GM23338 (cell line): ENCODE measurements around the gene RBM14. TPM values are rescaled to one million over a fixed set of nuclear protein-coding genes. Genes with fewer than 3 reads are reported as not detected.

Source experiments
- ATAC-seq: fragments of 200-7000 bp; cut with Tn5 transposase; 3 replicates; pipeline ENCODE4 v1.9.1; 2020
- DNase-seq: peaks from one replicate; pipeline ENCODE4 v3.0.0-alpha.2; 2015; ENCODE audit warnings: low spot score
- H2AFZ ChIP-seq: fragments of 200-600 bp; sonication (generic); 2 replicates; pipeline ENCODE4 v1.8.0; 2016; ENCODE audit warnings: antibody characterized with exemption, mild to moderate bottlenecking, moderate library complexity
- H3F3A ChIP-seq: fragments of 200-600 bp; sonication (generic); replicated peaks from 2 replicates; pipeline ENCODE4 v1.8.0; 2017; ENCODE audit warnings: antibody characterized with exemption, mixed run types, low read depth
- H3K27ac ChIP-seq: fragments of 200-600 bp; sonication (generic); 2 replicates; pipeline ENCODE4 v1.6.1; 2016; ENCODE audit warnings: low read depth
- H3K27me3 ChIP-seq: fragments of 200-600 bp; sonication (generic); 2 replicates; pipeline ENCODE4 v1.8.0; 2016; ENCODE audit warnings: mild to moderate bottlenecking, mixed run types, moderate library complexity; ENCODE audit not compliant: insufficient read depth
- H3K36me3 ChIP-seq: fragments of 200-600 bp; sonication (generic); 2 replicates; pipeline ENCODE4 v1.8.0; 2016; ENCODE audit warnings: mild to moderate bottlenecking; ENCODE audit not compliant: insufficient read depth
- H3K4me1 ChIP-seq: fragments of 200-600 bp; sonication (generic); 2 replicates; pipeline ENCODE4 v1.8.0; 2016; ENCODE audit warnings: mild to moderate bottlenecking, moderate library complexity; ENCODE audit not compliant: insufficient read depth
- H3K4me2 ChIP-seq: fragments of 200-600 bp; sonication (generic); 2 replicates; pipeline ENCODE4 v1.7.1; 2017; ENCODE audit warnings: mixed run types
- H3K4me3 ChIP-seq: fragments of 200-600 bp; sonication (generic); 2 replicates; pipeline ENCODE4 v1.6.1; 2016; ENCODE audit warnings: mixed run types
- H3K79me2 ChIP-seq: fragments of 200-600 bp; sonication (generic); replicated peaks from 2 replicates; pipeline ENCODE4 v1.8.0; 2017; ENCODE audit warnings: mild to moderate bottlenecking; ENCODE audit not compliant: insufficient read depth
- H3K9me2 ChIP-seq: fragments of 200-600 bp; sonication (generic); 2 replicates; pipeline ENCODE4 v1.8.0; 2017; ENCODE audit not compliant: insufficient read depth
- H4K20me1 ChIP-seq: fragments of 200-600 bp; sonication (generic); replicated peaks from 2 replicates; pipeline ENCODE4 v1.8.0; 2017; ENCODE audit warnings: mild to moderate bottlenecking; ENCODE audit not compliant: insufficient read depth
- H3K27ac Mint-ChIP-seq: 2 replicates; pipeline ENCODE4 v1.8.0; 2020; ENCODE audit warnings: inconsistent platforms, mild to moderate bottlenecking, moderate library complexity, mixed read lengths
- H3K27me3 Mint-ChIP-seq: 3 replicates; pipeline ENCODE4 v1.8.0; 2022; ENCODE audit warnings: low read depth, mild to moderate bottlenecking, moderate library complexity, mixed read lengths, inconsistent platforms; ENCODE audit not compliant: insufficient read depth, poor library complexity
- H3K36me3 Mint-ChIP-seq: 3 replicates; pipeline ENCODE4 v1.8.0; 2021; ENCODE audit warnings: low read depth, mild to moderate bottlenecking, inconsistent platforms, moderate library complexity, mixed read lengths
- H3K4me1 Mint-ChIP-seq: 3 replicates; pipeline ENCODE4 v1.8.0; 2020; ENCODE audit warnings: mild to moderate bottlenecking, inconsistent platforms, mixed read lengths
- H3K4me3 Mint-ChIP-seq: 3 replicates; pipeline ENCODE4 v1.8.0; 2021; ENCODE audit warnings: moderate library complexity, mild to moderate bottlenecking, inconsistent platforms, mixed read lengths
- H3K9me3 Mint-ChIP-seq: 3 replicates; pipeline ENCODE4 v1.8.0; 2020; ENCODE audit warnings: moderate library complexity, mild to moderate bottlenecking, inconsistent platforms, mixed read lengths
- CREB1 ChIP-seq: fragments of 250-450 bp; sonication (Bioruptor Pico); IDR thresholded peaks from 2 replicates; pipeline ENCODE4 v1.5.0; 2020; ENCODE audit warnings: low read depth, mild to moderate bottlenecking, moderate library complexity
- EZH2 ChIP-seq: fragments of 200-600 bp; sonication (generic); IDR thresholded peaks from one replicate; pipeline ENCODE4 v1.8.0; 2017; ENCODE audit warnings: antibody characterized with exemption, mild to moderate bottlenecking, low read depth; ENCODE audit not compliant: unreplicated experiment
- EZH2phosphoT487 ChIP-seq: fragments of 200-600 bp; sonication (generic); IDR thresholded peaks from one replicate; pipeline ENCODE4 v1.8.1; 2018; ENCODE audit warnings: antibody characterized with exemption; ENCODE audit not compliant: unreplicated experiment
- JUNB ChIP-seq: IDR thresholded peaks from one replicate; pipeline ENCODE4 v1.6.1; 2016; ENCODE audit warnings: antibody characterized with exemption; ENCODE audit not compliant: unreplicated experiment
- POLR2AphosphoS5 ChIP-seq: IDR thresholded peaks from 2 replicates; pipeline ENCODE4 v1.6.1; 2016; ENCODE audit warnings: antibody characterized with exemption, low read depth
- STAT1 ChIP-seq: IDR thresholded peaks from one replicate; pipeline ENCODE4 v1.6.1; 2016; ENCODE audit warnings: antibody characterized with exemption; ENCODE audit not compliant: unreplicated experiment
- ZNF114 ChIP-seq: fragments of 250-450 bp; sonication (Bioruptor Pico); IDR thresholded peaks from 2 replicates; pipeline ENCODE4 v1.5.0; 2020; ENCODE audit warnings: mild to moderate bottlenecking, moderate library complexity
- ZNF331 ChIP-seq: fragments of 250-450 bp; sonication (Bioruptor Pico); IDR thresholded peaks from 2 replicates; pipeline ENCODE4 v1.5.0; 2020; ENCODE audit warnings: low read depth, mild to moderate bottlenecking, moderate library complexity
- polyA plus RNA-seq: library from polyadenylated mRNA; unstranded; fragments of >200 nt; fragmentation: Nextera tagmentation; extraction: Ambion mirVana; gene quantifications from 2 replicates; pipeline ENCODE4 v1.2.1, GENCODE V29; 2016
- total RNA-seq: library from RNA; depleted of rRNA; stranded (reverse); fragments of >200 nt; shearing (Covaris generic); gene quantifications from 2 replicates; pipeline ENCODE4 v1.2.3, GENCODE V29; 2014
- TF ChIP-seq, protein P1 (sequence below): IDR thresholded peaks from one replicate; pipeline ENCODE4 v1.6.1; 2018; ENCODE audit warnings: antibody characterized with exemption; ENCODE audit not compliant: unreplicated experiment
- TF ChIP-seq, protein P2 (sequence below): IDR thresholded peaks from 2 replicates; pipeline ENCODE4 v1.6.1; 2016; ENCODE audit warnings: antibody characterized with exemption
- TF ChIP-seq, protein P3 (sequence below): fragments of 250-450 bp; sonication (Bioruptor Pico); IDR thresholded peaks from 2 replicates; pipeline ENCODE4 v1.5.0; 2020; ENCODE audit warnings: mild to moderate bottlenecking, moderate library complexity

RBM14 gene
- total and polyA plus RNA-seq, 2 experiments from 2014 or later: 45.4 to 83.5 TPM

DNA sequence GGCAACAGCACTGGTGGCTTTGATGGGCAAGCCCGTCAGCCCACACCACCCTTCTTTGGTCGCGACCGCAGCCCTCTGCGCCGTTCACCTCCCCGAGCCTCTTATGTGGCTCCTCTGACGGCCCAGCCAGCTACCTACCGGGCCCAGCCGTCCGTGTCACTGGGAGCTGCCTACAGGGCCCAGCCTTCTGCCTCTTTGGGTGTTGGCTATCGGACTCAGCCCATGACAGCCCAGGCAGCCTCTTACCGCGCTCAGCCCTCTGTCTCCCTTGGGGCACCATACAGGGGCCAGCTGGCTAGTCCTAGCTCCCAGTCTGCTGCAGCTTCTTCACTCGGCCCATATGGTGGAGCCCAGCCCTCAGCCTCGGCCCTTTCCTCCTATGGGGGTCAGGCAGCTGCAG lies 8.0 kb downstream of the RBM14 start (continued):
- TF ChIP-seq ZNF114 (CRISPR knock-in tag) (no peak), CREB1 (CRISPR knock-in tag) (no peak), ZNF331 (no peak), JUNB (no peak), POLR2AphosphoS5 (no peak), STAT1 (no peak)
- TF ChIP-seq, protein P1, sequence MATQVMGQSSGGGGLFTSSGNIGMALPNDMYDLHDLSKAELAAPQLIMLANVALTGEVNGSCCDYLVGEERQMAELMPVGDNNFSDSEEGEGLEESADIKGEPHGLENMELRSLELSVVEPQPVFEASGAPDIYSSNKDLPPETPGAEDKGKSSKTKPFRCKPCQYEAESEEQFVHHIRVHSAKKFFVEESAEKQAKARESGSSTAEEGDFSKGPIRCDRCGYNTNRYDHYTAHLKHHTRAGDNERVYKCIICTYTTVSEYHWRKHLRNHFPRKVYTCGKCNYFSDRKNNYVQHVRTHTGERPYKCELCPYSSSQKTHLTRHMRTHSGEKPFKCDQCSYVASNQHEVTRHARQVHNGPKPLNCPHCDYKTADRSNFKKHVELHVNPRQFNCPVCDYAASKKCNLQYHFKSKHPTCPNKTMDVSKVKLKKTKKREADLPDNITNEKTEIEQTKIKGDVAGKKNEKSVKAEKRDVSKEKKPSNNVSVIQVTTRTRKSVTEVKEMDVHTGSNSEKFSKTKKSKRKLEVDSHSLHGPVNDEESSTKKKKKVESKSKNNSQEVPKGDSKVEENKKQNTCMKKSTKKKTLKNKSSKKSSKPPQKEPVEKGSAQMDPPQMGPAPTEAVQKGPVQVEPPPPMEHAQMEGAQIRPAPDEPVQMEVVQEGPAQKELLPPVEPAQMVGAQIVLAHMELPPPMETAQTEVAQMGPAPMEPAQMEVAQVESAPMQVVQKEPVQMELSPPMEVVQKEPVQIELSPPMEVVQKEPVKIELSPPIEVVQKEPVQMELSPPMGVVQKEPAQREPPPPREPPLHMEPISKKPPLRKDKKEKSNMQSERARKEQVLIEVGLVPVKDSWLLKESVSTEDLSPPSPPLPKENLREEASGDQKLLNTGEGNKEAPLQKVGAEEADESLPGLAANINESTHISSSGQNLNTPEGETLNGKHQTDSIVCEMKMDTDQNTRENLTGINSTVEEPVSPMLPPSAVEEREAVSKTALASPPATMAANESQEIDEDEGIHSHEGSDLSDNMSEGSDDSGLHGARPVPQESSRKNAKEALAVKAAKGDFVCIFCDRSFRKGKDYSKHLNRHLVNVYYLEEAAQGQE: no peak

DNA sequence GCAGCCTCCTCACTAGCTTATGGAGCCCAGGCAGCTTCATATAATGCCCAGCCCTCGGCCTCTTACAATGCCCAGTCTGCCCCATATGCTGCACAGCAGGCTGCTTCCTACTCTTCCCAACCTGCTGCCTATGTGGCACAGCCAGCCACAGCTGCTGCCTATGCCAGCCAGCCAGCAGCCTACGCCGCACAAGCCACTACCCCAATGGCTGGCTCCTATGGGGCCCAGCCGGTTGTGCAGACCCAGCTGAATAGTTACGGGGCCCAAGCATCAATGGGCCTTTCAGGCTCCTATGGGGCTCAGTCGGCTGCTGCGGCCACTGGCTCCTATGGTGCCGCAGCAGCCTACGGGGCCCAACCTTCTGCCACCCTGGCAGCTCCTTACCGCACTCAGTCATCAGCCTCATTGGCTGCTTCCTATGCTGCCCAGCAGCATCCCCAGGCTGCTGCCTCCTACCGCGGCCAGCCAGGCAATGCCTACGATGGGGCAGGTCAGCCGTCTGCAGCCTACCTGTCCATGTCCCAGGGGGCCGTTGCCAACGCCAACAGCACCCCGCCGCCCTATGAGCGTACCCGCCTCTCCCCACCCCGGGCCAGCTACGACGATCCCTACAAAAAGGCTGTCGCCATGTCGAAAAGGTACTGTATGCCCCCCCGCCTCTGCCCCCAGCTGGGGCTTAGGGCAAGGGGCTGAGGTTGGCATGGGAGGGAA lies 8.8 kb downstream of the RBM14 start:
- TF ChIP-seq JUNB (no peak), ZNF114 (CRISPR knock-in tag) (no peak), ZNF331 (no peak), CREB1 (CRISPR knock-in tag) (no peak), EZH2 (no peak), EZH2phosphoT487 (no peak)
- TF ChIP-seq, protein P2, sequence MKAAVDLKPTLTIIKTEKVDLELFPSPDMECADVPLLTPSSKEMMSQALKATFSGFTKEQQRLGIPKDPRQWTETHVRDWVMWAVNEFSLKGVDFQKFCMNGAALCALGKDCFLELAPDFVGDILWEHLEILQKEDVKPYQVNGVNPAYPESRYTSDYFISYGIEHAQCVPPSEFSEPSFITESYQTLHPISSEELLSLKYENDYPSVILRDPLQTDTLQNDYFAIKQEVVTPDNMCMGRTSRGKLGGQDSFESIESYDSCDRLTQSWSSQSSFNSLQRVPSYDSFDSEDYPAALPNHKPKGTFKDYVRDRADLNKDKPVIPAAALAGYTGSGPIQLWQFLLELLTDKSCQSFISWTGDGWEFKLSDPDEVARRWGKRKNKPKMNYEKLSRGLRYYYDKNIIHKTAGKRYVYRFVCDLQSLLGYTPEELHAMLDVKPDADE: no peak
- TF ChIP-seq, protein P3, sequence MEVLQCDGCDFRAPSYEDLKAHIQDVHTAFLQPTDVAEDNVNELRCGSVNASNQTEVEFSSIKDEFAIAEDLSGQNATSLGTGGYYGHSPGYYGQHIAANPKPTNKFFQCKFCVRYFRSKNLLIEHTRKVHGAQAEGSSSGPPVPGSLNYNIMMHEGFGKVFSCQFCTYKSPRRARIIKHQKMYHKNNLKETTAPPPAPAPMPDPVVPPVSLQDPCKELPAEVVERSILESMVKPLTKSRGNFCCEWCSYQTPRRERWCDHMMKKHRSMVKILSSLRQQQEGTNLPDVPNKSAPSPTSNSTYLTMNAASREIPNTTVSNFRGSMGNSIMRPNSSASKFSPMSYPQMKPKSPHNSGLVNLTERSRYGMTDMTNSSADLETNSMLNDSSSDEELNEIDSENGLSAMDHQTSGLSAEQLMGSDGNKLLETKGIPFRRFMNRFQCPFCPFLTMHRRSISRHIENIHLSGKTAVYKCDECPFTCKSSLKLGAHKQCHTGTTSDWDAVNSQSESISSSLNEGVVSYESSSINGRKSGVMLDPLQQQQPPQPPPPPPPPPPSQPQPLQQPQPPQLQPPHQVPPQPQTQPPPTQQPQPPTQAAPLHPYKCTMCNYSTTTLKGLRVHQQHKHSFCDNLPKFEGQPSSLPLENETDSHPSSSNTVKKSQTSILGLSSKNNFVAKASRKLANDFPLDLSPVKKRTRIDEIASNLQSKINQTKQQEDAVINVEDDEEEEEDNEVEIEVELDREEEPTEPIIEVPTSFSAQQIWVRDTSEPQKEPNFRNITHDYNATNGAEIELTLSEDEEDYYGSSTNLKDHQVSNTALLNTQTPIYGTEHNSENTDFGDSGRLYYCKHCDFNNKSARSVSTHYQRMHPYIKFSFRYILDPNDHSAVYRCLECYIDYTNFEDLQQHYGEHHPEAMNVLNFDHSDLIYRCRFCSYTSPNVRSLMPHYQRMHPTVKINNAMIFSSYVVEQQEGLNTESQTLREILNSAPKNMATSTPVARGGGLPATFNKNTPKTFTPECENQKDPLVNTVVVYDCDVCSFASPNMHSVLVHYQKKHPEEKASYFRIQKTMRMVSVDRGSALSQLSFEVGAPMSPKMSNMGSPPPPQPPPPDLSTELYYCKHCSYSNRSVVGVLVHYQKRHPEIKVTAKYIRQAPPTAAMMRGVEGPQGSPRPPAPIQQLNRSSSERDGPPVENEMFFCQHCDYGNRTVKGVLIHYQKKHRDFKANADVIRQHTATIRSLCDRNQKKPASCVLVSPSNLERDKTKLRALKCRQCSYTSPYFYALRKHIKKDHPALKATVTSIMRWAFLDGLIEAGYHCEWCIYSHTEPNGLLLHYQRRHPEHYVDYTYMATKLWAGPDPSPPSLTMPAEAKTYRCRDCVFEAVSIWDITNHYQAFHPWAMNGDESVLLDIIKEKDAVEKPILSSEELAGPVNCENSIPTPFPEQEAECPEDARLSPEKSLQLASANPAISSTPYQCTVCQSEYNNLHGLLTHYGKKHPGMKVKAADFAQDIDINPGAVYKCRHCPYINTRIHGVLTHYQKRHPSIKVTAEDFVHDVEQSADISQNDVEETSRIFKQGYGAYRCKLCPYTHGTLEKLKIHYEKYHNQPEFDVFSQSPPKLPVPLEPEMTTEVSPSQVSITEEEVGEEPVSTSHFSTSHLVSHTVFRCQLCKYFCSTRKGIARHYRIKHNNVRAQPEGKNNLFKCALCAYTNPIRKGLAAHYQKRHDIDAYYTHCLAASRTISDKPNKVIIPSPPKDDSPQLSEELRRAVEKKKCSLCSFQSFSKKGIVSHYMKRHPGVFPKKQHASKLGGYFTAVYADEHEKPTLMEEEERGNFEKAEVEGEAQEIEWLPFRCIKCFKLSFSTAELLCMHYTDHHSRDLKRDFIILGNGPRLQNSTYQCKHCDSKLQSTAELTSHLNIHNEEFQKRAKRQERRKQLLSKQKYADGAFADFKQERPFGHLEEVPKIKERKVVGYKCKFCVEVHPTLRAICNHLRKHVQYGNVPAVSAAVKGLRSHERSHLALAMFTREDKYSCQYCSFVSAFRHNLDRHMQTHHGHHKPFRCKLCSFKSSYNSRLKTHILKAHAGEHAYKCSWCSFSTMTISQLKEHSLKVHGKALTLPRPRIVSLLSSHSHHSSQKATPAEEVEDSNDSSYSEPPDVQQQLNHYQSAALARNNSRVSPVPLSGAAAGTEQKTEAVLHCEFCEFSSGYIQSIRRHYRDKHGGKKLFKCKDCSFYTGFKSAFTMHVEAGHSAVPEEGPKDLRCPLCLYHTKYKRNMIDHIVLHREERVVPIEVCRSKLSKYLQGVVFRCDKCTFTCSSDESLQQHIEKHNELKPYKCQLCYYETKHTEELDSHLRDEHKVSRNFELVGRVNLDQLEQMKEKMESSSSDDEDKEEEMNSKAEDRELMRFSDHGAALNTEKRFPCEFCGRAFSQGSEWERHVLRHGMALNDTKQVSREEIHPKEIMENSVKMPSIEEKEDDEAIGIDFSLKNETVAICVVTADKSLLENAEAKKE: no peak

More for the DNA sequence above, 8.8 kb downstream of the RBM14 start:
- Histone ChIP-seq H3K36me3 (peaks cover 48% of the 10 kb centered on the region), H4K20me1 (peaks cover 82% of the 10 kb centered on the region), H3K4me2 (no peak overlapping the region), H3K4me3 (no peak overlapping the region), H3K27ac (no peak overlapping the region), H2AFZ (no peak overlapping the region), H3K79me2 (peaks cover 100% of the 10 kb centered on the region), H3K4me1 (0 out of 2 replicates have a peak, but pooled peaks cover 8% of the 10 kb centered on the region), H3K27me3 (no peaks in the 10 kb centered on the region), H3F3A (peaks cover 23% of the 10 kb centered on the region), H3K9me2 (no peaks in the 10 kb centered on the region)
- DNase-seq: no peak
- no peak overlapping the region for H3K27ac Mint-ChIP-seq
- H3K36me3 Mint-ChIP-seq: peaks cover 90% of the 10 kb centered on the region
- H3K4me1 Mint-ChIP-seq: peaks cover 6% of the 10 kb centered on the region; the same call in 2 of the 3 replicates
- peaks cover 8% of the 10 kb centered on the region for H3K27me3 Mint-ChIP-seq
- no peaks in the 10 kb centered on the region for H3K9me3 Mint-ChIP-seq
- no peak for ATAC-seq
- no peak overlapping the region for H3K4me3 Mint-ChIP-seq
